Measurements from ENCODE around the gene CACNA1G. TPM values are rescaled to one million over a fixed set of nuclear protein-coding genes. Genes with fewer than 3 reads are reported as not detected.

Gene CACNA1G
- total and polyA plus RNA-seq, 2 experiments from 2014 or later: 19.0 to 46.1 TPM

DNA sequence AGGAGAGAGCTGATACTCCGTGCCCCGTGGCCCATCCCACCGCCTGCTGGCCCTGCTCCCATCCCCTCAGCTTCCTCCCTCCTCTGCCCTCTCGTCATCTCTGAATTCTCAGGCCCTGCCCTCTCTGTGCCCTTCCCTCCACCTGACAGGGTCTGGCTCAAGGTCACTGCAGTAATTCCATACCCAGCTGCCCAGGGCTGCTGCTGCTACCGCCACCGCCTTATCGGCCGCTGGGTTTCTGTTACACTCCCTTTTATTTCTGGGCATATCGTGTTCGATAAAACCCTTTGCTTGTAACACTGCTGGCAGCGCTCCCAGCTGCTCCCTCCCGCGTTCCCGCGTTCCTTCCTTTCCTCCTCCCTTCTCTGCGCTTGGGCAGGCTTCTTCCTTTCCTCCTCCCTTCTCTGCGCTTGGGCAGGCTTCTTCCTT, 26.8 kb upstream of the CACNA1G start:
- Histone ChIP-seq H3K27me3 (peaks cover 10% of the 10 kb centered on the region), H3K27ac (no peak overlapping the region), H3K36me3 (no peaks in the 10 kb centered on the region), H3K9me3 (ENCODE audit: low read depth) (no peaks in the 10 kb centered on the region), H3K4me1 (ENCODE audit: low read depth) (peaks cover 28% of the 10 kb centered on the region), H3K4me3 (no peak overlapping the region)
- peak; percentile 54 to 77 for DNase-seq (ENCODE audit: low read depth in 1 of 2, low spot score in 1 of 2)
- TF ChIP-seq, protein P1, sequence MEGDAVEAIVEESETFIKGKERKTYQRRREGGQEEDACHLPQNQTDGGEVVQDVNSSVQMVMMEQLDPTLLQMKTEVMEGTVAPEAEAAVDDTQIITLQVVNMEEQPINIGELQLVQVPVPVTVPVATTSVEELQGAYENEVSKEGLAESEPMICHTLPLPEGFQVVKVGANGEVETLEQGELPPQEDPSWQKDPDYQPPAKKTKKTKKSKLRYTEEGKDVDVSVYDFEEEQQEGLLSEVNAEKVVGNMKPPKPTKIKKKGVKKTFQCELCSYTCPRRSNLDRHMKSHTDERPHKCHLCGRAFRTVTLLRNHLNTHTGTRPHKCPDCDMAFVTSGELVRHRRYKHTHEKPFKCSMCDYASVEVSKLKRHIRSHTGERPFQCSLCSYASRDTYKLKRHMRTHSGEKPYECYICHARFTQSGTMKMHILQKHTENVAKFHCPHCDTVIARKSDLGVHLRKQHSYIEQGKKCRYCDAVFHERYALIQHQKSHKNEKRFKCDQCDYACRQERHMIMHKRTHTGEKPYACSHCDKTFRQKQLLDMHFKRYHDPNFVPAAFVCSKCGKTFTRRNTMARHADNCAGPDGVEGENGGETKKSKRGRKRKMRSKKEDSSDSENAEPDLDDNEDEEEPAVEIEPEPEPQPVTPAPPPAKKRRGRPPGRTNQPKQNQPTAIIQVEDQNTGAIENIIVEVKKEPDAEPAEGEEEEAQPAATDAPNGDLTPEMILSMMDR (IDR thresholded peaks at IDR 0.05; ENCODE audit: low read depth, low read length): no peak

DNA sequence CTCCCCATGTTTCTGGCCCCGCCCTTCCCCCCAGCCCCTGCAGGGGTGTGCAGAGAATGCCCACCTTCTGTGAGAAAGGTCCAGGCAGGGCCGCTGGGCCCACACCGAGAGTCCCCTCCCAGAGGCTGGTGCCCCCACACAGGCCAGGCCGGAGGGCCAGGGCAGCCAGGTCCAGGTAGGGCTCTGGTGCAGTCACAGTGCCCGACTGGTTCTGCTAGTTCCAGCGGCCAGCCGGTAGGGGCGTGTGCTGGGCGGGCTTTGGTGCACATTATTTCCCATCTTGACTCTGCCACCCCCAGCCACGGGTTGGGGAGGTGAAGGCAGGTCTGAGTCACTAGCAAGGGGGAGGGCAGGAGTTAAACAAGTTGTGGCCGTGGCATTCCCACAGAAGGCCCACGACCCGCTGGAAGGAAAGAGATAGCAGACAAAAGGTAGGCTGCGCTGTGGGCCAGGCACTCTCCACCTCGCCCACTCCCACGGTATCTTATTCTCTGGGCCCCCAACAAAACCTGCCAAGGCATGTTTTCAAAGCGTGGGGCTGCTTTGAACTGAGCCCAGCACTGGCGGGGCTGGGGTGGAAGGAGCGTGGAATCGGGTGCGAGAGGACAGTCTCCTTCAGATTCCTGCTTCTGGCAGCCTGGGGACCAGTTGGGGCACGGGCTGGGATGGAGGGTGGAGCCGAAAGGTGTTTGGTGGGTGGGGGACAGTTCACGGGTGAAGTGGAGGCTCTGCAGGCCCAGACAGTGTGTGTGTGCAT, 26.1 kb upstream of the CACNA1G start:
- TF ChIP-seq, protein P1 (IDR thresholded peaks at IDR 0.05; ENCODE audit: low read depth, low read length): peak; percentile 34
- no peak overlapping the region for H3K4me3 ChIP-seq
- peaks cover 28% of the 10 kb centered on the region for H3K4me1 ChIP-seq (ENCODE audit: low read depth)
- no peak overlapping the region for H3K27ac ChIP-seq
- H3K9me3 ChIP-seq (ENCODE audit: low read depth): no peaks in the 10 kb centered on the region
- DNase-seq (ENCODE audit: low read depth in 1 of 2, low spot score in 1 of 2): no peak
- H3K36me3 ChIP-seq: no peaks in the 10 kb centered on the region
- peaks cover 10% of the 10 kb centered on the region for H3K27me3 ChIP-seq

DNA sequence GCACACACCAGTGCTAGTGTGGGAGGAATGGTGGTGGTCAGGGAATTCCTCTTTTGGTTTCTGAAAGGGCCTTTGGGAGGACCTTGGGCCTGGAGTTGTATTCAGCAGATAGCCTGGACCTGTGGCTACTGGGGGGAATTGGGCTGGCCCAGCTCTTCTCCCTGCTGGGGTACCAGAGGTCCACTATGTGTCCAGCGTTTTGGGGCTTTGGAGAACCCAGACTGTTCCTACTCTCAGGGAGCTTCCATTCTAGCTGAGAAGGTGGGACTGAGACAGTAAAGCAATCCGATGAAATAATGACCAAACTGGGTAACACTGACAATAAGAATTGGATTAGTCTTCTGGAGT, 25.6 kb upstream of the CACNA1G start:
- Histone ChIP-seq H3K36me3 (no peaks in the 10 kb centered on the region), H3K27ac (no peak overlapping the region), H3K4me1 (ENCODE audit: low read depth) (peaks cover 28% of the 10 kb centered on the region), H3K9me3 (ENCODE audit: low read depth) (no peaks in the 10 kb centered on the region), H3K4me3 (no peak overlapping the region), H3K27me3 (peaks cover 10% of the 10 kb centered on the region)
- TF ChIP-seq, protein P1 (IDR thresholded peaks at IDR 0.05; ENCODE audit: low read depth, low read length): no peak
- no peak for DNase-seq (ENCODE audit: low read depth in 1 of 2, low spot score in 1 of 2)

DNA sequence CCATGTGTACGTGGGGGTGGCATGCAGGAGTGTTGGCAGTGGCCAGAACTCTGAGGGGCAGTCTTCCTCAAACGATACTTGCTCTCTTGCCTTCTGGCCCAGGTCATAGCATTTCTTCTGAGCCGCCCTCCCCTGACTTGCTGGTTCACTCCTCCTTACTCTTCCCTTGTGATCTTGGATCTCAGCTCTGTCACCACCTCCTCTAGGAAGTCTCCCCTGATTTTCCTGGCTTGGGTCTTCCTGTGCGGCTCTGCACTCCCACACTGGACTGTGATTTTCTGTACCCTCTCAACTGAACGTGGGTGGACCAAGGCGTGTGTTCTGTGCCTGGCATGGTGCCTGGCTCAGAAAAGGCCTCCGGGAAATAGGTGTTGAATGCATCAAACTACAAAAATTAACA, 25.1 kb upstream of the CACNA1G start:
- peaks cover 28% of the 10 kb centered on the region for H3K4me1 ChIP-seq (ENCODE audit: low read depth)
- DNase-seq (ENCODE audit: low read depth in 1 of 2, low spot score in 1 of 2): no peak
- H3K4me3 ChIP-seq: no peak overlapping the region
- TF ChIP-seq, protein P1 (IDR thresholded peaks at IDR 0.05; ENCODE audit: low read depth, low read length): no peak
- H3K9me3 ChIP-seq (ENCODE audit: low read depth): no peaks in the 10 kb centered on the region
- peaks cover 10% of the 10 kb centered on the region for H3K27me3 ChIP-seq
- H3K27ac ChIP-seq: no peak overlapping the region
- H3K36me3 ChIP-seq: no peaks in the 10 kb centered on the region

DNA sequence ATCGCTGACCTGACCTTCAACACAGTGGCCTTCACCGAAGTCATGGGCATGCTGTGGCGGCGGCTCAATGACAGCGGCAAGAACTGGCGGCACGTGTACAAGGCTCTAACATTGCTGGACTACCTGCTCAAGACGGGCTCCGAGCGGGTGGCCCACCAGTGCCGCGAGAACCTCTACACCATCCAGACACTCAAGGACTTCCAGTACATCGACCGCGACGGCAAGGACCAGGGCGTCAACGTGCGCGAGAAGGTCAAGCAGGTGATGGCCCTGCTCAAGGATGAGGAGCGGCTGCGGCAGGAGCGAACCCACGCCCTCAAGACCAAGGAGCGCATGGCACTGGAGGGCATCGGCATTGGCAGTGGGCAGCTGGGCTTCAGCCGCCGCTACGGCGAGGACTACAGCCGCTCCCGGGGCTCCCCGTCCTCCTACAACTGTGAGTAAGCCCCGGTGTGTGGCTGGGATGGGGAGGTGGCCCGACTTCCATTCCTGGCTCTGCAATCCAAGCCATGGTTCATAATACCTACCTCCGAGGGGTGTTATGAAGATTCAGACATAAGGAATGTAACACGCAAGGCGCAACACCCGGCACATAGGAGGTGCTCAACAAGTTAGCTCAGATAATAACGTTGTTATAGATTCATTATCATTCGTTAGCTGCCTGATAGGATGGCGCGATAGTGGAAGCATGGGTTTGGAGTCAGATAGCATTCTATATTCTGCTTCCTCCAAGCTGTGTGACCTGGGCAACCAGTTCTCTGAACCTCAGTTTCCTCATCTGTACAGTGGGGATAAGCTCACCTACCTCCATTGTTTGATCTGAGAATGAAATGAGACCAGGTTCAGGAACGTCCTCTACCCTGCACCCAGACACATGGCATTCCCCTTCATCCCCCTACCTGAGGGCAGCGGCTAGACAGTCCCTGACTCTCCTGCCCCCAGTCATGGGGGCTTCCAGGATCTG, 23.6 kb upstream of the CACNA1G start:
- TF ChIP-seq, protein P1 (IDR thresholded peaks at IDR 0.05; ENCODE audit: low read depth, low read length): no peak

More for the DNA sequence above, 23.6 kb upstream of the CACNA1G start:
- no peaks in the 10 kb centered on the region for H3K36me3 ChIP-seq
- no peak overlapping the region for H3K4me3 ChIP-seq
- peaks cover 28% of the 10 kb centered on the region for H3K4me1 ChIP-seq (ENCODE audit: low read depth)
- no peak for DNase-seq (ENCODE audit: low read depth in 1 of 2, low spot score in 1 of 2)
- H3K27me3 ChIP-seq: peaks cover 10% of the 10 kb centered on the region
- H3K27ac ChIP-seq: no peak overlapping the region
- no peaks in the 10 kb centered on the region for H3K9me3 ChIP-seq (ENCODE audit: low read depth)

All from cardiac muscle cell (in vitro differentiated cells and primary cell).